Measurements from ENCODE around the gene SAMSN1. TPM values are rescaled to one million over a fixed set of nuclear protein-coding genes. Genes with fewer than 3 reads are reported as not detected.
A peak's percentile ranks its signal among the peaks of the same experiment; 100 is the strongest.

SAMSN1 gene
- total and polyA plus RNA-seq, 9 of the 15 experiments (the other 6 are each of a cell fraction or from before 2014, with no cell fraction given) = 101 to 223 (median 159) TPM

- TF ChIP-seq CREB3L1 (IDR thresholded peaks at IDR 0.05; ENCODE audit: borderline replicate concordance, low read depth) (no peak), ZNF384 (IDR thresholded peaks at IDR 0.05; ENCODE audit: low read depth, low read length) (no peak), ZBTB1 (CRISPR knock-in tag; IDR thresholded peaks at IDR 0.05; ENCODE audit: borderline replicate concordance, low read depth) (no peak), ZNF398 (CRISPR knock-in tag; IDR thresholded peaks at IDR 0.05) (no peak), SNAPC5 (CRISPR knock-in tag; IDR thresholded peaks at IDR 0.05) (no peak), THRA (IDR thresholded peaks at IDR 0.05) (no peak), HBP1 (CRISPR knock-in tag; IDR thresholded peaks at IDR 0.05) (peak; percentile 45; the same call in 1 of the 2 replicates), ZNF518B (CRISPR knock-in tag; IDR thresholded peaks at IDR 0.05) (no peak), RBM15 (IDR thresholded peaks at IDR 0.05; ENCODE audit: insufficient read depth, low read length) (no peak), PRPF4 (IDR thresholded peaks at IDR 0.05; ENCODE audit: insufficient read depth, low read depth, low read length, poor library complexity, severe bottlenecking) (no peak), FOXK2 (conservative IDR thresholded peaks at IDR 0.05 in 1 of 2, IDR thresholded peaks at IDR 0.05 in 1 of 2; ENCODE audit: low read depth in 2 of 2) (no peak), TEAD2 (tag; IDR thresholded peaks at IDR 0.05) (no peak), GABPB1 (CRISPR knock-in tag; IDR thresholded peaks at IDR 0.05) (no peak), DACH1 (IDR thresholded peaks at IDR 0.05; ENCODE audit: partially characterized antibody) (peak; percentile 50), RBM22 (IDR thresholded peaks at IDR 0.05; ENCODE audit: low read depth, low read length, poor library complexity, severe bottlenecking) (no peak)
Measured at GRCh38 chr21:14582934-14583628, 37.0 kb upstream of the SAMSN1 start (continued).

All from K562 (cell line).